GM12874 (cell line): Measurements from ENCODE around the gene ERFE.

ENCODE experiments used
- TF ChIP-seq, protein P1 (sequence below): IDR thresholded peaks from 2 replicates; pipeline ENCODE4 v1.5.1; 2011; ENCODE audit warnings: low read depth, mild to moderate bottlenecking, control low read depth, low read length, moderate library complexity; ENCODE audit not compliant: insufficient read depth

Gene ERFE

GRCh38 chr2:238124488-238125126 lies 34.2 kb upstream of the ERFE start:
- TF ChIP-seq, protein P1, sequence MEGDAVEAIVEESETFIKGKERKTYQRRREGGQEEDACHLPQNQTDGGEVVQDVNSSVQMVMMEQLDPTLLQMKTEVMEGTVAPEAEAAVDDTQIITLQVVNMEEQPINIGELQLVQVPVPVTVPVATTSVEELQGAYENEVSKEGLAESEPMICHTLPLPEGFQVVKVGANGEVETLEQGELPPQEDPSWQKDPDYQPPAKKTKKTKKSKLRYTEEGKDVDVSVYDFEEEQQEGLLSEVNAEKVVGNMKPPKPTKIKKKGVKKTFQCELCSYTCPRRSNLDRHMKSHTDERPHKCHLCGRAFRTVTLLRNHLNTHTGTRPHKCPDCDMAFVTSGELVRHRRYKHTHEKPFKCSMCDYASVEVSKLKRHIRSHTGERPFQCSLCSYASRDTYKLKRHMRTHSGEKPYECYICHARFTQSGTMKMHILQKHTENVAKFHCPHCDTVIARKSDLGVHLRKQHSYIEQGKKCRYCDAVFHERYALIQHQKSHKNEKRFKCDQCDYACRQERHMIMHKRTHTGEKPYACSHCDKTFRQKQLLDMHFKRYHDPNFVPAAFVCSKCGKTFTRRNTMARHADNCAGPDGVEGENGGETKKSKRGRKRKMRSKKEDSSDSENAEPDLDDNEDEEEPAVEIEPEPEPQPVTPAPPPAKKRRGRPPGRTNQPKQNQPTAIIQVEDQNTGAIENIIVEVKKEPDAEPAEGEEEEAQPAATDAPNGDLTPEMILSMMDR = no peak

- TF ChIP-seq, protein P1 = no peak
Observed at GRCh38 chr2:238125127-238125885, 33.5 kb upstream of the ERFE start.

- TF ChIP-seq, protein P1 = no peak
Observed at GRCh38 chr2:238126338-238126737, 32.4 kb upstream of the ERFE start.

DNA sequence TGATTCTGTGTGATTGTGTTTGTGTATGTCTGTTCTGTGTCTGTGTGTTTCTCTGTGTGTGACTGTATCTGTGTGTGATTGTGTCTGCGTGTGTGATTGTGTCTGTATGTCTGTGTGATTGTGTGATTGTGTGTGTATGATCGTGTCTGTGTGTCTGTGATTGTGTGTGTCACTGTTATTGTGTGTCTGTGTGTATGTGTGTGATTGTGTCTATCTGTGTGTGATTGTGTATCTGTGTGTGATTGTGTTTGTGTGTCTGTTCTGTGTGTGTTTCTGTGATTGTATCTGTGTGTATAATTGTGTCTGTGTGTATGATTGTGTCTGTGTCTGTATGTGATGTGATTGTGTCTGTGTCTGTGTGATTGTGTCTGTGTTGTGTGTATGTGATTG lies 32.0 kb upstream of the ERFE start:
- TF ChIP-seq, protein P1 = no peak

GRCh38 chr2:238127165-238128060 lies 31.4 kb upstream of the ERFE start:
- TF ChIP-seq, protein P1 = no peak

- TF ChIP-seq, protein P1 = no peak
Observed at GRCh38 chr2:238128061-238128440, 30.7 kb upstream of the ERFE start.

GRCh38 chr2:238128534-238129001 lies 30.2 kb upstream of the ERFE start:
- TF ChIP-seq, protein P1 = no peak
